Activated naive CD4-positive, alpha-beta T cell (primary cell): Measurements from ENCODE around the gene TMCC3.
"Not testable (repeated sequence)": the region's sequence is repeated elsewhere in the genome, so short reads cannot be mapped to it uniquely, and the experiment has no call there.

Experiments
- DNase-seq, 4 experiments: peaks; one replicate each; lab custom pipeline; 2025; lab: John Stamatoyannopoulos, UW

Gene TMCC3, protein sequence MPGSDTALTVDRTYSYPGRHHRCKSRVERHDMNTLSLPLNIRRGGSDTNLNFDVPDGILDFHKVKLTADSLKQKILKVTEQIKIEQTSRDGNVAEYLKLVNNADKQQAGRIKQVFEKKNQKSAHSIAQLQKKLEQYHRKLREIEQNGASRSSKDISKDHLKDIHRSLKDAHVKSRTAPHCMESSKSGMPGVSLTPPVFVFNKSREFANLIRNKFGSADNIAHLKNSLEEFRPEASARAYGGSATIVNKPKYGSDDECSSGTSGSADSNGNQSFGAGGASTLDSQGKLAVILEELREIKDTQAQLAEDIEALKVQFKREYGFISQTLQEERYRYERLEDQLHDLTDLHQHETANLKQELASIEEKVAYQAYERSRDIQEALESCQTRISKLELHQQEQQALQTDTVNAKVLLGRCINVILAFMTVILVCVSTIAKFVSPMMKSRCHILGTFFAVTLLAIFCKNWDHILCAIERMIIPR

GRCh38 chr12:94650143-94651056 is at the start of gene TMCC3:
Gene TMCC3 (minus strand): TSS chr12:94650557. CDS start chr12:94650430, 127 bp downstream.
- peak in 1 of 4 experiments; percentile 6 for DNase-seq

GRCh38 chr12:94699801-94700200 is 49.4 kb upstream of the TMCC3 start:
- DNase-seq = no peak

DNA sequence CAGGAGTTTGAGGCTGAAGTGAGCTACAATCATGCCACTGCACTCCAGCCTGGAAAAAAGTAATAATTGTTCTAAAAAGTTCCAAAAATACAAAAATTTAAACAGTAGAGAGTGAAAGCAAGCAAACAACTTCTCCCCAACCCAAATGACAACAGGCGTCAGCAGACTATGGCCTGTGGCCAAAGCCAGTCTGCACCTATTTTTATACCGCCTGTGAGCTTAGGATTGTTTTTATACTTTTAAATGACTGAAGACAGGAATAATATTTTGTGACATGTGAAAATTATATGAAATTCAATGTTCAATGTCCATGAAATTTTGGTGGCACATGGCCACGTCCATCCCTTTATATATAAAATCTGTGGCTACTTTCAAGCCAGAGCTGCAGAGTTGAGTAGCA is 48.2 kb upstream of the TMCC3 start:
- no peak for DNase-seq

DNA sequence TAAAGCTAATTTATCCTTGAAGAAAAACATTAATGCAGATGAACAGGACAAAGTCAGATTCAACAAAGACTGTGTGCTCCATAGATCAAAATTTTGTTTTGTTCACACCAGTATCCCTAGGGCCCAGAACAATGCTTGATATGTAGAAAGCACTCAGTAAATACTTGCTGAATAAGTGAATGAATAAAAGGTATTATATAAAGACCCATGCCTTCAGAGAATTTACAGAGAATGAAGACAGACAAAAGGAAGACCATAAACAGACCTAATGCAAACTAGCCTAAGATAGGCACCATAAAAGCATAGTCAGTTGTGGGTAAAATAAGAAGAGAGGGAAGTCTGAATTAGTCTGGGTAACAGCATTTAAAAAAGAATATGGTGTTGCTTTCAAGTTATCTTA is 47.3 kb upstream of the TMCC3 start:
- no peak for DNase-seq

DNA sequence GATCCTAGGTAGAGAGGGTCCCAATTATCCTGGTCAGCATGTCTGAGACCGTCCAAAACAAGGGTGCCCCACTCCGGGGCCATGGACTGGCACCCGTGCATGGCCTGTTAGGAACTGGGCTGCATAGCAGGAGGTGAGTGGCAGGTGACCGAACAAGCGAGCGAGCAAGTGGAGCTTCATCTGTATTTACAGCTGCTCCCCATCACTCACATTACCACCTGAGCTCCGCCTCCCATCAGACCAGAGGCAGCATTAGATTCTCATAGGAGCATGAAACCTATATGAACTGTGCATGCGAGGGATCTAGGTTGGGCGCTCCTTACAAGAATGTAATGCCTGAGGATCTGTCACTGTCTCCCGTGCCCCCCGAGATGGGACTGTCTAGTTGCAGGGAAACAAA is 44.4 kb upstream of the TMCC3 start:
- DNase-seq = no peak

GRCh38 chr12:94692826-94693225 is 42.5 kb upstream of the TMCC3 start:
- not testable (repeated sequence) for DNase-seq

DNA sequence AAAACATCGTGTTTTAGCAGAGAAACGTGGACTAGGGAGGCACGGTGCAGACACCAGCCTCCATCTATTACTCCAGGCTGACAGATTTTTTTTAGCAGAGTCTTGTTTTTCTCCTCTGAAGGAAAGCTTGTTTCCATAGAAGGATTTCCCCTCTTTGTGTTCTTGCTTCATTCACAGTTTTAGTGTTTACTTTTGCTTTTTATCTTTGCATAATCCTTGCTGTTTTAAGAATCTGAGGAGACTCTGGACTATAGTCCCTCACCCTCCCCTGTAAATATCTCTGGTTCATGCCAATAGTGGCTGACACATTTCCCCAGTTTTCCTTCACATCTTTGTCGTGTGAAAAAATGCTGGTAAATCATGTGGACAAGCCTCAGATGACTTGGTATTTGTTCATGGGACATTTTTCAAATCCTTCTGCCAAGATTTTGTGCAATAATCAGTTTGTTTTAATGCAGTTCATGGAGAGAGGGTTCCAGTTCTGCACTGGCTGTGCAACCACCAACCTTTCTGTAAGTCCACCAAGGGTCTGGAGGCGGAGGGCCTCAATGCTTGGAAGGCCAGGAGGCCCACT is 39.9 kb upstream of the TMCC3 start:
- no peak for DNase-seq

DNA sequence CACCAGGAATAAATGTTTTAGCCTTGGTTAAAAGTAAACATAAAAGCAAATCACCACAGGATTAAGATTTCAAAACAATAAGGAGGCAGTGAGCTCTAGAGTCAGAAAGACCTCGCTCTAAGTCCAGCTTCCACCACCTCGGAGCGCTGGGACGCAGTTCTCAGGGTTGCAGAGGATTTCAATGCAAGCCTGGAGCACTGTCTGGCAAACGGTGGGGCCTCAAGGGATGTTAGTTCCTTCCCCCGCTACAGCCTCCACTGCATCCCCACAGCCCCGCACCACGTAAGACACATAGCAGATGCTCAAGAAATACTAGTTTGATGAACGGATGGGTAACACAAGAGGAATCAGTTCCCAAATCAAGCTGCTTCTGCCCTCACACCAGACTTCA is 39.3 kb upstream of the TMCC3 start:
- no peak for DNase-seq

DNA sequence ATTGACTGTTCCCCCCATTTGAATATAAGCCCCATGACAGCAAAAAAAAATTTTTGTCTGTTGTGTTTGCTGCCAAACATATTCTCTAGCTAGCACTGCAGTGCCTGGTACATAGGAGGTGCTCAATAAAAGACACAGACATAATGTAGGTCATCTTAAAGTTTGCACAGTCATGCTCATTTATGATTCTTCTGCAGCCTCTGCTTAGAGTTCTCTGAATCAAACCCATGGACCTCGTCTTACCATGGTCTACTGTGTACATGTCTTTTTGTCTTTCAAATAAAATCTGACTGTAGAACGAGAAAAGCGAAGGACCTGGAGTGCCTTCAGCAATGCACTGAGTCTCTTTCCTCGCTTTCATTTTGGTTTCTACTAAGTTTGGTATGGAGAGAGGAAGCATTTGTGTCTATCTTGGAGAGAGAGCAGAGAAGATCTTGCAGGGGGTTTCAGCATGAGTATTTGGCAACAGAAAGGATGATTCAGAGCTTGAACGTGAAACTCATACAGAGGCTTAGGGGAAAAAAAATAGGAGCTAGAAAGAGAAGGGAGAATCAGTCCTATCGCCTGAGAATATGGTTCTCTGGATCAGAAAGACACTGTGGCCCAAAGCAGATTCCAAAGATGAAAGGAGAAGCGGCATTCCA is 38.8 kb upstream of the TMCC3 start:
- DNase-seq = no peak

- no peak for DNase-seq
These were observed 37.5 kb upstream of the TMCC3 start for GRCh38 chr12:94687891-94688290.

- no peak for DNase-seq
These were observed 36.7 kb upstream of the TMCC3 start for GRCh38 chr12:94686834-94687628.

DNA sequence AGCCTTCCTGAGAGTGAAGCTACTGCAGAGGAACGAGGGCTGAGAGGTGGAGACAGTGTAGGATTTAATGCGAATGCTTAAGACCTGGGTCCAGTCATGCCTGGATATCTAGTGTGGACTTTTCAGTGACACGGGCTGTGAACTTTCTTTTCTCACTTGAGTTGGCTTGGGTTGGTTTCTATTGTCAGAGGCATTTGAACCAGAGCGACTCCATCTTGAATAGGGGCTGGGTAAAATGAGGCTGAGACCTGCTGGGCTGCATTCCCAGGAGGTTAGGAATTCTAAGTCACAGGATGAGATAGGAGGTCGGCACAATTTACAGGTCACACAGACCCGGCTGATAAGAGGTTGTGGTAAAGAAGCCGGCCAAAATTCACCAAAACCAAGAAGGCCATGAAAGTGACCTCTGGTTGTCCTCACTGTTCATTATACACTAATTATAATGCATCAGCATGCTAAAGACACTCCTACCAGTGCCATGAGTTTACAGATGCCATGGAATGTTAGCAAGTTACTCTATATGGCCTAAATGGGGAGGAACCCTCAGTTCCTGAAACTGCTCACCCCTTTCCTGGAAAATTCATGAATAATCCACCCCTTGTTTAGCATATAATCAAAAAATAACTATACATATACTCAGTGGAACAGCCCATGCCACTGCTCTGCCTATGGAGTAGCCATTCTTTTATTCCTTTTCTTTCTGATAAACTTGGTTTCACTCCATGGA is 34.2 kb upstream of the TMCC3 start:
- no peak for DNase-seq

- no peak for DNase-seq
These were observed 29.3 kb upstream of the TMCC3 start for GRCh38 chr12:94679554-94680195.

GRCh38 chr12:94678849-94679248 is 28.5 kb upstream of the TMCC3 start:
- no peak for DNase-seq

DNA sequence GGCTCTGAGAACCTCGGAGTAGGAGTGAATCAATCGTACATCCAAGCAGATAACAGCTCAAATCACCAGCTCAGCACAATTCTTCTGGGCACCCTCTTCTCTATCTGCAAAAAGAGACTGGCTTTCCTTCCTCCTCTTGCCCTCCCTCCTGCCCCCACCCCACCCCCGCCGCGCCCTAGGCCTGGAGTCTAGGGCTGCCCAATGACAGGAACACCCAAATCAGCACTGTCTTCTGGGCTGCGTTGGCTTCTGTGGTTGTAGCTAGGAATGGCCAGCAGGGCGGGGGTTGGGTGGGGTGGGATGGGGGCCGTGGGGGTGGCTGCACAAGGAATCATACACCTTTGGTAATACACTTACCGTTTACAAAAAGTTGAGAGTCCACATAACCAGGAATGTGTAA is 28.0 kb upstream of the TMCC3 start:
- no peak for DNase-seq

GRCh38 chr12:94677778-94678177 is 27.4 kb upstream of the TMCC3 start:
- DNase-seq = no peak

DNA sequence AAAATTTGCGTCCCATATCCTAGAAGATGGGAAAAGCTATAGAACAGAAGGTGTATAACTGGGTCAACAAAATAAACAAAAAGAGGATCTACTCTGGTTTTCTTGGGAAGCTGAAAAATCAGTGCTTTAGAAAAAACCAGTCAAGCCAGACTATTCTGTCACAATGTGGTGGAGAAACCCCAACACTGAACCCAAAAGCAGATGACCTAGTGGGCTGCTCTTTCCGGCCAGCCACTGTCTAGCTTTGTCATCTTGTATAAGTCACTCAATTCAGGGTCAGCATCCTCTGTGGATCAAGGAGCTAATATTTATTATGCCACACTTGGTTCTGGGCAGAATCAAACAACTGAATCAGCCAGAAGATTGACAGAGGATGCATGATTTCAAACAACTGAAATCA is 26.6 kb upstream of the TMCC3 start:
- DNase-seq = no peak

GRCh38 chr12:94676031-94676641 is 25.8 kb upstream of the TMCC3 start:
- no peak for DNase-seq

- no peak for DNase-seq
These were observed 24.5 kb upstream of the TMCC3 start for GRCh38 chr12:94674835-94675234.

DNA sequence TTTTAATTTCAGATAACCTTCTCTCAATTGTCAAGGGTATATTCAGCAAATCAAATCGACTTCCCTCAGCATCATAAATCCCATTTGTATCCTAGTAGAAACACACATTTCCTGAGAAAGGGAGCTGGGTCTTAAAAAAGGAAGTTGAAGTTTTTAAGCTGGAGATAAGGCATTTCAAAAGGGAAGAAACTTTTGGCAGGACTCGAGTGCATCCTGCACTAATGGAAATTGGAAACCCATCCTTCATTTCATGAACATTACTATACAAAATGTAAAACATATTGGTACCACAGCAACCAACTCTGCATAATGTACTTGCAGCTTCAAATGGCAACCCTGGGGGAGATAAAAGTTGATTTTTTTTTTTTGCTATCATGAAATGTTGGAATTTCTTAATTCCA is 23.7 kb upstream of the TMCC3 start:
- DNase-seq = no peak
